HepG2 (cell line): ENCODE data around the gene RRBP1. TPM values are rescaled to one million over a fixed set of nuclear protein-coding genes. Genes with fewer than 3 reads are reported as not detected.

Experiments used
- BORCS8-MEF2B ChIP-seq: sonication (generic); formaldehyde crosslinking; IDR thresholded peaks from 2 replicates; pipeline ENCODE4 v1.8.0; 2022; ENCODE audit warnings: mild to moderate bottlenecking, missing genetic modification reagents
- E2F5 ChIP-seq: sonication (generic); formaldehyde crosslinking; conservative IDR thresholded peaks from 2 replicates; pipeline ENCODE4 v1.4.0; 2020; ENCODE audit warnings: missing genetic modification reagents
- FOXO1 ChIP-seq: sonication (generic); formaldehyde crosslinking; IDR thresholded peaks from 2 replicates; pipeline ENCODE4 v1.4.0; 2020; ENCODE audit warnings: missing genetic modification reagents
- GATA4 ChIP-seq: sonication (generic); IDR thresholded peaks from 2 replicates; pipeline ENCODE4 v1.6.1; 2016; ENCODE audit warnings: antibody characterized with exemption, low read depth, borderline replicate concordance
- HNF4A ChIP-seq: sonication (generic); formaldehyde crosslinking; IDR thresholded peaks from 2 replicates; pipeline ENCODE4 v1.4.0; 2020; ENCODE audit warnings: missing genetic modification reagents
- IRF9 ChIP-seq: sonication (generic); formaldehyde crosslinking; IDR thresholded peaks from 2 replicates; pipeline ENCODE4 v1.8.0; 2022; ENCODE audit warnings: missing genetic modification reagents, mild to moderate bottlenecking, borderline replicate concordance
- JARID2 ChIP-seq: sonication (generic); formaldehyde crosslinking; IDR thresholded peaks from 2 replicates; pipeline ENCODE4 v1.8.1; 2023; ENCODE audit warnings: missing genetic modification reagents, inconsistent platforms; ENCODE audit not compliant: insufficient replicate concordance
- KAT2B ChIP-seq: fragments of 150-350 bp; IDR thresholded peaks from 2 replicates; pipeline ENCODE4 v1.6.1; 2014; ENCODE audit warnings: low read depth, low read length, borderline replicate concordance
- NFKB2 ChIP-seq: sonication (generic); formaldehyde crosslinking; IDR thresholded peaks from 2 replicates; pipeline ENCODE4 v1.4.0; 2020; ENCODE audit warnings: missing genetic modification reagents, borderline replicate concordance
- NFRKB ChIP-seq: fragments of 450-650 bp; IDR thresholded peaks from 2 replicates; pipeline ENCODE4 v1.6.1; 2017
- NKX3-1 ChIP-seq: sonication (generic); formaldehyde crosslinking; IDR thresholded peaks from 2 replicates; pipeline ENCODE4 v1.5.0; 2020; ENCODE audit warnings: missing genetic modification reagents
- RBAK ChIP-seq: sonication (generic); formaldehyde crosslinking; IDR thresholded peaks from 2 replicates; pipeline ENCODE4 v1.5.1; 2020; ENCODE audit warnings: mild to moderate bottlenecking, missing genetic modification reagents
- RBM22 ChIP-seq: fragments of 200-400 bp; formaldehyde crosslinking; optimal IDR thresholded peaks from 2 replicates; pipeline ENCODE3; 2017; ENCODE audit warnings: mild to moderate bottlenecking, low read length, moderate library complexity
- SAFB2 ChIP-seq: sonication (generic); formaldehyde crosslinking; IDR thresholded peaks from 2 replicates; pipeline ENCODE4 v1.5.1; 2020; ENCODE audit warnings: missing genetic modification reagents, low read depth, mild to moderate bottlenecking, borderline replicate concordance
- SNAPC2 ChIP-seq: sonication (generic); formaldehyde crosslinking; IDR thresholded peaks from 2 replicates; pipeline ENCODE4 v1.8.1; 2022; ENCODE audit warnings: mild to moderate bottlenecking, missing genetic modification reagents
- YEATS2 ChIP-seq: sonication (generic); formaldehyde crosslinking; IDR thresholded peaks from 2 replicates; pipeline ENCODE4 v1.4.0; 2020; ENCODE audit warnings: missing genetic modification reagents, borderline replicate concordance
- ZC3H13 ChIP-seq: sonication (generic); formaldehyde crosslinking; IDR thresholded peaks from 2 replicates; pipeline ENCODE4 v1.8.1; 2023; ENCODE audit warnings: mild to moderate bottlenecking, missing genetic modification reagents, moderate library complexity
- ZFP36L2 ChIP-seq: sonication (generic); formaldehyde crosslinking; IDR thresholded peaks from 2 replicates; pipeline ENCODE4 v1.4.0; 2020; ENCODE audit warnings: missing genetic modification reagents
- ZFYVE20 ChIP-seq: sonication (generic); formaldehyde crosslinking; IDR thresholded peaks from 2 replicates; pipeline ENCODE4 v1.8.0; 2023; ENCODE audit warnings: low read depth, mild to moderate bottlenecking, moderate library complexity, missing genetic modification reagents, borderline replicate concordance
- ZMYM3 ChIP-seq: sonication (generic); formaldehyde crosslinking; IDR thresholded peaks from 2 replicates; pipeline ENCODE4 v1.5.1; 2020; ENCODE audit warnings: mild to moderate bottlenecking, missing genetic modification reagents
- ZNF20 ChIP-seq: sonication (generic); formaldehyde crosslinking; IDR thresholded peaks from 2 replicates; pipeline ENCODE4 v1.4.0; 2020; ENCODE audit warnings: mild to moderate bottlenecking, moderate library complexity, missing genetic modification reagents
- ZNF280D ChIP-seq: sonication (generic); formaldehyde crosslinking; IDR thresholded peaks from 2 replicates; pipeline ENCODE4 v1.5.1; 2020; ENCODE audit warnings: mild to moderate bottlenecking, missing genetic modification reagents
- ZNF367 ChIP-seq: sonication (generic); formaldehyde crosslinking; IDR thresholded peaks from 2 replicates; pipeline ENCODE4 v1.4.0; 2020; ENCODE audit warnings: missing genetic modification reagents, borderline replicate concordance
- ZNF496 ChIP-seq: sonication (generic); formaldehyde crosslinking; IDR thresholded peaks from 2 replicates; pipeline ENCODE4 v1.8.1; 2023; ENCODE audit warnings: mild to moderate bottlenecking, moderate library complexity, missing genetic modification reagents; ENCODE audit not compliant: insufficient replicate concordance
- ZNF746 ChIP-seq: sonication (generic); formaldehyde crosslinking; IDR thresholded peaks from 2 replicates; pipeline ENCODE4 v1.8.0; 2022; ENCODE audit warnings: mild to moderate bottlenecking, missing genetic modification reagents
- ZNF776 ChIP-seq: sonication (generic); formaldehyde crosslinking; IDR thresholded peaks from 2 replicates; pipeline ENCODE4 v1.4.0; 2020; ENCODE audit warnings: mild to moderate bottlenecking, missing genetic modification reagents
- ZSCAN29 ChIP-seq: sonication (generic); formaldehyde crosslinking; conservative IDR thresholded peaks from 2 replicates; pipeline ENCODE4 v1.4.0; 2020; ENCODE audit warnings: mild to moderate bottlenecking, missing genetic modification reagents
- polyA plus RNA-seq, 8 experiments: library from polyadenylated mRNA; depleted of rRNA in 3 of 8; stranded (reverse) in 7 of 8; unstranded in 1 of 8; fragments of >200 nt; fragmentation: Illumina TruSeq in 4 of 8; extraction: Trizol in 4 of 8; gene quantifications; 2 replicates each; pipeline versions ENCODE4 v1.2.1 to v1.2.3, GENCODE V29; 2011 to 2016; ENCODE audit warnings: low read depth in 4 of 8, missing spikeins in 1 of 8, mixed read lengths in 1 of 8; ENCODE audit not compliant: insufficient read depth in 1 of 8
- total RNA-seq, 5 experiments: library from RNA; depleted of rRNA; stranded (reverse); fragments of >200 nt; fragmentation: Illumina TruSeq; extraction: Trizol; gene quantifications; 2 replicates each; pipeline ENCODE4 v1.2.3, GENCODE V29; 2016; ENCODE audit warnings: low read depth in 1 of 5

RRBP1 gene
- total and polyA plus RNA-seq, 2 of the 13 experiments (the other 11 are each of a cell fraction or from before 2014, with no cell fraction given), result 150 to 222 TPM

GRCh38 chr20:17657898-17658647 is 24.0 kb downstream of the RRBP1 start (continued):
- TF ChIP-seq RBM22 (peak; percentile 61), E2F5 (CRISPR knock-in tag) (no peak), NFRKB (no peak), ZNF367 (CRISPR knock-in tag) (no peak), KAT2B (no peak), ZNF20 (no peak), ZSCAN29 (CRISPR knock-in tag) (no peak), ZFP36L2 (CRISPR knock-in tag) (no peak), FOXO1 (CRISPR knock-in tag) (no peak), RBAK (CRISPR knock-in tag) (peak; percentile 100), ZNF746 (no peak), ZNF280D (CRISPR knock-in tag) (peak; percentile 74; the same call in 1 of the 2 replicates), ZNF776 (no peak), JARID2 (CRISPR knock-in tag) (no peak), ZFYVE20 (CRISPR knock-in tag) (no peak), SAFB2 (CRISPR knock-in tag) (no peak), BORCS8-MEF2B (CRISPR knock-in tag) (no peak), SNAPC2 (CRISPR knock-in tag) (no peak), IRF9 (CRISPR knock-in tag) (no peak), NKX3-1 (CRISPR knock-in tag) (no peak), YEATS2 (CRISPR knock-in tag) (no peak), HNF4A (CRISPR knock-in tag) (no peak), ZNF496 (CRISPR knock-in tag) (no peak), ZC3H13 (CRISPR knock-in tag) (no peak), NFKB2 (CRISPR knock-in tag) (no peak), GATA4 (no peak), ZMYM3 (CRISPR knock-in tag) (peak; percentile 63)
